GM19099 (cell line): ENCODE results near the gene ZNF185.

Source experiments
- POLR2A ChIP-seq: IDR thresholded peaks from 3 replicates; pipeline ENCODE4 v1.6.1; 2011; ENCODE audit warnings: low read depth; ENCODE audit not compliant: insufficient read length; ENCODE audit errors: extremely low read depth

ZNF185 gene

DNA sequence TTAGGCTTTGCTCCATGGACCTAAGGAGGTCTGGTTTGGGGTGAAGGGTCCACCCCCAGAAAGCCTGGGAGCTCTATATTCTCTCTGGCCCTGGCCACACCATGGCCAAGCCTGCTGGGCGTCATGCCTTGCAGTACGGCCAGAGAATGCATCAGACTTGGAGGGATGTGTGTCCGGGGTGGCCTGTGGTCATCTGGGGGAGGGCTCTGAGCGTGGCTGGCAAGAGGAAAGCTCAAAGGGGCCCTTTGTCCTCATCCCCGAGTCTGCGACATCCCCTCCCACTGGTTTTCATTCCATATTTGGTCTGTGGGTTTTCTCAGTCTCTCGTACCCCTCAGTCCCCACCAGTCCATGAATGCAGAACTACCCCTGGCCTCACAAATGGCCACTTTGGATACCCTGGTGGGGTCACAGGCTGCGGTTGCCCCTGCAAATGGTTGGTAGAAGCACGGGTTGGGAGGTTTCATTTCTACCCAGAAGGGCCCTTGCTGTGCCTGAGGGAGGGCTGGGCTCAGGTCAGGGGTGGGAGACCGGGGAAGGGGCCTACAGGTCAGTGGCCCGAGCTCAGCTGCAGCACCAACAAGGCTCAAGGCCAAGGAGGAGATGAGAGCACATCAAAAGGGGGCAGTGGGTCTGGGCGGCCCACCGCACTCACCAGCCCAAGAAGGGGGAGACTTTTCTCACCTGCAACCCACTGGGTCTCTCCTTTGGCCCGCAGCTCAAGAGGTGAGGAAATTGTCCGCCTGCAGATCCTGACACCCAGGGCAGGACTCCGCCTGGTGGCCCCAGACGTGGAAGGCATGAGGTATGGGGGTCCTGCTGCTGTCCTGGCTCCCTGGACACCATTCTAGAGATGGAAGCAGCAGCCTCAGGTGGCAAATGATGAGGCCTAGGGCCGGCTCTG lies 30.2 kb downstream of the ZNF185 start:
- TF ChIP-seq POLR2A, result no peak

DNA sequence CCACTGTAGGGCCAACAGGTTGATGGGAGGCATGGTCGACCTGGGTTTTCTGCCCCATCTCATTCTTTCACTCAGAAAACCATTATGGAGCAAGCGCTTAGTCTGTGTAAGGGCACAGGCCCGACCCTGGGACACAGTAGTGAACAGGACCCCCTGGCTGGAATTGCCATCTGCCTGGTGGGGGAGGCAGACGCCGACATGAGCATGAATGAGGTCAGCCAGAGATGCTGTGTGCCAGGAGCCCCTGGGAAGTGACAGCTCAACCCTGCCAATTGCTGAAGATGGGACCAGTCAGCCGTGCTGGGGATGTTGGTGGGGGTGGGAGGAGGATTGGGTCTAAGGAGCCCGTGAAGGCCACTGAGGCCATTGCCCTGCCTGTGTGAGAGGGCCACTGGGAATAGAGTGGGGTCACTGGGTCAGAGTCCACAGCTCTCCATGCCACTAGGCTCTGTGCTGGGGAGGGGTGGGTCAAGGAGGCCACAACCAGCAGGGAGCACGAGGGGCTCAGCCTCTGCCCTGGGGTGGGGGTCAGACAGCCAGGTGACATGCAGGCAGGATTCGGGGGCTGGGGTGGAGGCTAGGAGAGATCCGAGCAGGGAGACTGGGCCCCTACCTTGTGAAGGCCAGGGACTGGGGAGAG lies 31.0 kb downstream of the ZNF185 start:
- no peak for TF ChIP-seq POLR2A

DNA sequence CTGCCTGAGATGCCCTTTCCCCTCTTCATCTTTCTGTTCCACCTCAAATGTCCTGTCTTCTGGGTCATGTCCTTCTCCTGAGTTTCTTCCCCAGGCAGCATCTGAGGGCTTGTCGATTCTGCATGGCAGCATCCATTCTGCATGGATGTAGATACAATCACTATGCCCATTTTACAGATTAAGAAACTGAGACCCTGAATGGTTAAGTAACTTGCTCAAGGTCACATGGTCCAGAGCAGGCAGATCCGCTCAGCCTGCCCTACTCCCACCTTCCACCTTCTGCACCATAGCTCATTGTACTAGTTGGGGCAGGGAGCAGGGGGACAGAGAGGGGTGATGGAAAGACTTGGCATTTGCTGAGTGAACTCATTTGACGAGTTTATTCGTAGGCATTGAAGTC lies 32.0 kb downstream of the ZNF185 start:
- no peak for TF ChIP-seq POLR2A

DNA sequence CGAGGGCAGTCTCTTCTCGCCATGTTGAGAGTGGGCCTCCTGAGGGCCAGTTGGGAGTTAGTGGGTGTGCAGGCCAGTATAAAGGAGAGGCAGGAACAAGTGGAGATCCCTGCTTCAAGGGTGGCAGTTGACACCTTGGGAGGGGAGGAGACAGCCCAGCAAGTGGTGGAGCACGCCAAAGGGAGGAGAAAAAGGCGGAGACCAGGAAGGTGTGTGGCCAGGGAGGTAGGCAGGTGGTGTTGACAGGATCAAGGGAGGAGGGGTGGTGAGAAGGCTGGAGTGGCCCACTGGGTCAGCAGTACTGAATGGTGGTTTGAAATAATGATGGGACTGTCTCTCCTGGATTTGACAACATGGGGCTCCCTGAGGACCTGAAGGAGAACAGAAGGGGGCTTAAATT lies 32.6 kb downstream of the ZNF185 start:
- TF ChIP-seq POLR2A, result no peak

DNA sequence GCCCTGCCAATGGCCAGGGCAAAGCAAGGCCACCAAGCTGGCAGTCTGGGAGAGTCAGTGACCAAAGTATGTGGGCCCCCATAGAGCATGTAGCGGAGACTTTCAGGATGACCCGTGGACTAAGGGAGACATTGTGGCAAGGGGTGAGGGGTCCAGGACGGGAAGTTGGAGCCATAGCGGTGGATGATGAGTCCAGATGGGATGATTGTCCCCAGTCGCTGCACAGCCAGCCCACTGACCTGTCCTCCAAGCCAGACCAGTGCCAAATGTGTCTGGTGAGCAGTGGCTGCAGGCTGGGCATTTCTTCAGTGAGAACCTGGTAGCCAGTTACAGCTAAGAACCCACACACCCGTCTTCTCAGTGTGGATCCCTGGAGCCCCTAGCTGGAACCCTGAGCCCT lies 34.3 kb downstream of the ZNF185 start:
- no peak for TF ChIP-seq POLR2A

DNA sequence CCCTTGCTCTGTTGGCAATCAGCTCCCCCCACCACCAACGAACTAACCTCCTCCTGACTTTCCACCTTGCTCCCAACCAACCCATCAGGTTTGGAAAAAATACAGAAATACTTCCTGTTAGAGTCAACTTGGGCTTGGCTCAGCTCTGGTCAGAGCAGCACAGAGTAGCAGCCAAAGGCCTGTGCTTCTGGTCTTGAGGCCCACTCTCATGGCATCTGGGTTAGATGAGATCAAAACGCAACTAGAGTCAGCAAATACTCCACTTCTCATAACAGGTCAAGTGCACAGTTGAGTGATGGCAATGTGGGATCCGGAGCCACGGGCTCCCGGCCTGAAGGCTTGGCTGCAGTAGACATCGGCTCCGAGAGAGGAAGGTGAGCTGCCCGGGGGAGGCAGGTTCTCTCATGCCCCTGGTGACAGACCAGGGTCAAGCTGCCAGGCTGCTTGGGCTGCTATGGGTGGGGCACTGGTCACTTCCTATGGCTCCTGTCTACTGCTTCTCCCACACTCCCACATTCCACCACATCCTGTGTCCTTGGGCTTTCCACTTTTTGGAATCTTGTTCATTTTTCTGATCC lies 34.8 kb downstream of the ZNF185 start:
- TF ChIP-seq POLR2A, result no peak

DNA sequence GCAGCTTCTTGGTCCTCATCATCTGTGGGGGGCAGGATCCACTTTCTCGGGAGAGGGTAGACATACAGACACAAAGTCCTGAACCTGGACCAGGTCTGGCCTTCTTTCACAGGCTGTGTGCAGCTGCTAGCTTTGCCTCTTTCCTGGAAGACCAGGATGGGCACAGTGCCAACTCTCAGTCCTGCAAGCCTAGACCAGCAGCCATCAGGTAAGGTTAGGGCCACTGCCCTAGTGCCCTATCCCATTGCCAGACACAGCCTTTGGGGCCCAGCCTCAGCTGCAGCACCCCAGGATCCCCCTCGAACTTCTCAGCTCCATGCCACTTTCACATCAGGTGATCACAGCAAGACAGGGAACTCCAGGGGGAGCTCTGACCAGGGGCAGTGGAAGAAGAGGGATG lies 38.4 kb downstream of the ZNF185 start:
- no peak for TF ChIP-seq POLR2A

DNA sequence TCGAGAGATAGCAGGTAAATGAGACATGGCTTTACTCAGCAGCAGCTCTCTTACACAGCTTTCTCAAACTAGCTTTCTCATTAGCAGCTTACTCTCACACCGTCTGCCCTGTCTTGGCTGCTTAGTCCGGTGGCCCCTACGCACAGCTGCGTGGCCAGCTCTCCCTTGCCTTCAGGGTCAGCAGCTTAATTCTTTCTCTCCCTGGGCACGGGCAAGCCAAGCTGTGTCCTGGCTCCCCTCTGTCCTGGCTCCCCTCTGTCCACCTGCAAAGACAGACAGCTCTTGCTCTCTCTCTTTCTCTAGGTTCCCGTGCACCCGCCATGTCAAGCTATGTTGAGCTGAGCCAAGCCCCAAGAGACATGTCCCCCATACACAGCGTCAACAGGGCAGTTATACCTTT lies 39.4 kb downstream of the ZNF185 start:
- no peak for TF ChIP-seq POLR2A

DNA sequence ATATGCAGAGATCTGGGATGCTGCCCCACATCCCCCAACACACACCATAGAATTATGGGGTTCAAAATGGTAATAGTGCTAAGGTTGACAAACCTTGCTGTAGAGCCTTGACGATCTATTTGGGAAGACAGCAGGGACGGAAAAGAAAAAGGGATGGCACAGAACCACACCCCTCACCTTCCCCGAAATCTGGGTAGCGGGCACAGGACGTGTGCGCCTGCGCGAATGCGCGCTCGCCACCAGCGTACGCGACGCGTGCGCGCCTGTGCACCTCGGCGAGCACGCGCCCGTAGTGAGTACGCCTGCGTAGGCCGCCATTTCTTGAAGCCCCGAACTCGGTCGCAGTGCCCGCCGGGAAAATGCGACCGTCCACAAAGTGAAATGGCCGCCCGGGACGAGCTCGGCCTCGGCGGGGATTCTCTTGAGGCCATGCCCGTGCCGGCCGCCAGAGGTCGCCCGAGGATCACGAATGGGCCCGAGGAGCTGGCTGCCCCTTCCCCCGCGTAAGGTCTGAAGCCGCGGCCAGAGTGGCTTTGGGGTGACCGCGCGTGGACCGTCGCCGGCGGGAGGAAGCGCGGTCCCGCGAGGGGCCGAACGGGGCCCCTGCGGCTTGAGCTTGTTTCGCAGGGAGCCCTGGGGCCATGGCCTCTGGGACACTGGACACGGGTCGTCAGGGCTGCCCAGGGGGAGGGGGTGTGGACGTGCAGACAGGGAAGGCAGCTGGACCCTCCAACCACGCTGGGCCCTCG lies 43.6 kb downstream of the ZNF185 start:
- TF ChIP-seq POLR2A, result peak; percentile 69

DNA sequence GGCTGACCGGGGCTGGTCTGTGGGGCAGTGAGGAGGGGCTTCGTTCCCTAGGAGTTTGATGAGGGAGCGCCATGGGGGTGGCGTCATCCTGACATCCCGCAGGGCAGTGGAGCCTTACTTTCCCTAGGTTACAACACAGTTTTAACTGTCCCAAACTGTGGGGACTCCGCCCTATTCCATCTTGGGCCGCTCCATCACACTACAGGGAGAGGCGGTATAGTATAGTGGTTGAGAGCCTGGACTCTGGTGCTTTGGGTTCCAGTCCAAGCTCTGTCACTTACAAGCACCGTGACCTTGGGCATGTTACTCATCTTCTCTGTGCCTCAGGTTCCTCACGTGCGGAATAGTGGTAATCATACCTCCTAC lies 44.2 kb downstream of the ZNF185 start:
- no peak for TF ChIP-seq POLR2A

DNA sequence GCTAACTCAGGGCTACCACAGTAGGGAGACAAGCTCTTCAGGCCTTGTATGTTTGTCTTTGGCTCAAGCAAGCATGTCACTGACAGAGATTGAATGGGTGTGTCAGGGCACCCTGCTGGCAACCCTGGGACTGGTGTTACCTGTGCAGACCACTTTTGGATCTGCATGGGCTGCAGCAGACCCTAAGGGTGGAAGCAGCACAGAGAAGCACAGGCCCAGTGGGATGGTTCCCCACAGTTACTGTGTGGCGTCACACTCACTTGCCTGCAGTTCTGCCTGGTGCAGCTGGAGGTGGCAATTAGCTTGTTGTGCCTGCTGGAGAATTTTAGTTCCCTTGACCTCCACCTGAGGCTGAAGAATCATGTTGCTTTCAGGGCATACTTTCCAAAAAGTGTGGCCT lies 46.0 kb downstream of the ZNF185 start:
- no peak for TF ChIP-seq POLR2A

DNA sequence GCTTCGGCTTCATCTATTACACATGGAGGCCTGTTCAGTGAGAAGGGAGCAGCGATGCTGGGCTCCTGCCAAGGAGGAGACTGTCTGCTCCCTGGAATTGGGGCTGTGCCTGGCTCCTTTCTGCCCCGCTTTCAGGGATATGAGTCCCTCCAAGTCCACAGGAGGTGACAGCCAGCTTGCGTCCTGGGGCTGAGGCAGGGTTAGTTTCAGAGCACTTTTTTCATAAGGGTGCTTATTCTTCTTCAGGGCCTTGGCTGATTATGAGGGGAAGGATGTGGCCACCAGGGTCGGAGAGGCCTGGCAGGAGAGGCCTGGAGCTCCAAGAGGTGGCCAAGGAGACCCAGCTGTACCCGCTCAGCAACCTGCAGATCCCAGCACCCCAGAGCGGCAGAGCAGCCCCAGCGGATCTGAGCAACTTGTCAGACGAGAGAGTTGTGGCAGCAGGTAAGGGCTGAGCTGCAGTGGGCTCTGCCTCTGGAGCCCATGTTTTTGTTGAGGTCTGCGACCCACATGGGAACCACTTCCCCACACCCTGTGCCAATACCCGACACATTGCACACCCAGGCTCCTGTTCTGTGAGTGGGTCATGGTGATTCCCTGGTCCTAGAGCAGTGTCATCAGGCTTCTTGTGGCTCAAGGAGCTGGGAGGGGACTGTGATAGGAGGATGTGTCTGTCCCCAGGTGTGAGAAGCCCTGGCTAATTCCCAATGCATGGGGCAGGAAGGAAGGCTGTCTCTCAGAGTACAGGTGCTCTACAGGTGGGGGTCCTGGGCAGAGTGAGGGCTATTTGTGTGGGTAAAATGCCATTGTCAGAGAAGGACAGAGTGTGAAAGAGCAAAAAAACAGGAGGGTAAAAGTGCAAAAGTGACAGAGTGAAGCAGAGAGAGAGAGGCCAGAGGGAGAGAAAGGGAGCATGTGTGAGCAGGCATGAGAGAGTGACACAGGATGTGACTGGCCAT lies 47.4 kb downstream of the ZNF185 start:
- TF ChIP-seq POLR2A, result no peak

DNA sequence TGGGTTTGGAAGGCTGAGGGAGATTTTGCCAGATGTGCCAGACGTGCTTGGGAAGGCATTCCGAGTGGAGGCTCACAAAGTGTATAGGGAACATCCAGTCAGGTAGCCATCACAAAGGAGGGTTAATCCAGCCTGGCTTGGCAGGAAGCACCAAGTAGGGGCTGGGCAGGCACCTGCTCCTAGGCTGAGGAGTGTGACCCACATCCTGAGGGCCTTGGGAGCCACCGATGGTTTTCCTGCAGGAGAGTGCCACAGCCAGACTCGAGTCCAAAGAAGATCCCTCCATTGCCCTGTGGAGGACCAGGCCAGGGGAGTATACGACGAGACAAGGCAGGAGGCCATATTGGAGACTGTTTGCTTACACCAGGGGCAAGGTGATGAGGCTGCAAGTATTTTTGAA lies 48.8 kb downstream of the ZNF185 start:
- TF ChIP-seq POLR2A, result no peak
